GM12878 (cell line): Measurements from ENCODE around the gene SIPA1. TPM values are rescaled to one million over a fixed set of nuclear protein-coding genes. Genes with fewer than 3 reads are reported as not detected.
A peak's percentile ranks its signal among the peaks of the same experiment; 100 is the strongest.

Experiments used
- EP300 ChIP-seq, 2 experiments: fragments of 150-350 bp in 1 of 2; IDR thresholded peaks; 2 replicates each; pipeline ENCODE4 v1.6.1; 2011 to 2012; ENCODE audit warnings: low read depth in 2 of 2, low read length in 2 of 2, borderline replicate concordance in 1 of 2, improper control_type of control experiment in 1 of 2, inconsistent platforms in 1 of 2; ENCODE audit not compliant: control insufficient read depth in 1 of 2
- MEF2B ChIP-seq: fragments of 450-650 bp; IDR thresholded peaks from 2 replicates; pipeline ENCODE4 v1.6.1; 2018; ENCODE audit warnings: mild to moderate bottlenecking, moderate library complexity; ENCODE audit not compliant: partially characterized antibody, poor library complexity, severe bottlenecking
- NBN ChIP-seq: fragments of 450-650 bp; IDR thresholded peaks from 2 replicates; pipeline ENCODE4 v1.6.1; 2016
- NFYB ChIP-seq: IDR thresholded peaks from 2 replicates; pipeline ENCODE4 v1.6.1; 2011; ENCODE audit warnings: low read depth, mild to moderate bottlenecking, low read length, improper control_type of control experiment, moderate library complexity; ENCODE audit not compliant: insufficient read depth
- polyA plus RNA-seq, 11 experiments: library from polyadenylated mRNA; depleted of rRNA in 4 of 11; unstranded in 6 of 11; stranded (reverse) in 5 of 11; fragments of >200 nt; fragmentation: Nextera tagmentation in 4 of 11; fragmentation: Illumina TruSeq in 1 of 11; extraction: Ambion mirVana in 4 of 11; extraction: Trizol in 1 of 11; gene quantifications; 1 replicate in 1 of 11; 2 replicates in 10 of 11; pipeline versions ENCODE4 v1.2.1 to v1.2.3, GENCODE V29; 2011 to 2016; ENCODE audit warnings: inconsistent platforms in 2 of 11, missing spikeins in 2 of 11, low read depth in 1 of 11
- total RNA-seq, 4 experiments: library from RNA; depleted of rRNA in 3 of 4; stranded (reverse); fragments of >200 nt in 3 of 4; fragmentation: Illumina TruSeq in 1 of 4; extraction: Trizol in 1 of 4; gene quantifications; 2 replicates each; pipeline versions ENCODE4 v1.2.1 to v1.2.3, GENCODE V29; 2013 to 2021
- TF ChIP-seq, protein P1 (sequence below): IDR thresholded peaks from 2 replicates; pipeline ENCODE4 v1.6.1; 2011; ENCODE audit warnings: low read depth, low read length, improper control_type of control experiment, borderline replicate concordance
- TF ChIP-seq, protein P2 (sequence below): fragments of 450-650 bp; formaldehyde crosslinking; IDR thresholded peaks from 2 replicates; pipeline ENCODE4 v1.4.0; 2020; ENCODE audit warnings: mild to moderate bottlenecking, moderate library complexity

The SIPA1 gene
- total and polyA plus RNA-seq, 10 of the 15 experiments (the other 5 are each of a cell fraction or from before 2014, with no cell fraction given): 1.0 to 139 (median 33.4) TPM

DNA sequence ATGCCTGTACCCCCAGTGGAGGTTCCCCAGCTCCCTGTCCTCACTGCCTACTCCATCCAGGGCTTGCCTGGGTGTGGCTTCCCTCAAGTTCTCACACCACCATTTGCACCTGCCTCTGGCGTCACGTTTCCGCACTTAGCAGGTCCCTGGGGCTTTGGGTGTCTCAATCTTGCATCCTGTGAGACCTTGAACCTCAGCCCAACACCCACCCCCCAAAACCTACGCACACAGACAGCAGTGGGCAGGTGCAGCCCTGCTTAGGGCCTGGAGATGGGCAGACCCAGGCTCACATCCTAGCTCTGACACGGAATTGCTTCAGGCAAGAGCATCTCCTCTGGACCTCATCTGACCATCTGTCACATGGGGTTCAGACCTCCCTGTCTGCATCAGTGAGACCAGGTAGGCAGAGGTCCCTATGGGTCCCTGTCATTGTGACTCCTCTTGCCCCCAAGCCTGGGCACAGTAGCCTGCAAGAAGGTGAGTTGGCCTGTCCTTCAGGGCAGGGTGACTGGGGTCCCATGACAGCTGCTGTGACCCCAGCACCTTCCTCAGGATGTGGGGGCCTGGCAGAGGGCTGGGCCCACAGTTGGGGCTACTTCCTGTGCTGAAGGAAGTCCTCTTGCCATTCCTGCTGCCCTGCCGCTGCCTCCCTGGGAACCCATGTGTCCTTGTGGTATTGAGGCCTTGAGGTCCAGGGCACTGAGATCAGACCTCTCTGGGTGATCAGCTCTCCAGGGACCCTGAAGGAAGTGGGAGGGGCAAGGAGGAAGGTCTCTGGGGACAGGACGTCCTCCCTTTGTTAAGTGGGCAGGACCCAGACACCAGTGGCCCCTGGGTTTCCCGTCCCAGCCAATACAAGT, 2.0 kb downstream of the SIPA1 start (continued):
- TF ChIP-seq, protein P1, sequence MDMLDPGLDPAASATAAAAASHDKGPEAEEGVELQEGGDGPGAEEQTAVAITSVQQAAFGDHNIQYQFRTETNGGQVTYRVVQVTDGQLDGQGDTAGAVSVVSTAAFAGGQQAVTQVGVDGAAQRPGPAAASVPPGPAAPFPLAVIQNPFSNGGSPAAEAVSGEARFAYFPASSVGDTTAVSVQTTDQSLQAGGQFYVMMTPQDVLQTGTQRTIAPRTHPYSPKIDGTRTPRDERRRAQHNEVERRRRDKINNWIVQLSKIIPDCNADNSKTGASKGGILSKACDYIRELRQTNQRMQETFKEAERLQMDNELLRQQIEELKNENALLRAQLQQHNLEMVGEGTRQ: no peak
- TF ChIP-seq, protein P2, sequence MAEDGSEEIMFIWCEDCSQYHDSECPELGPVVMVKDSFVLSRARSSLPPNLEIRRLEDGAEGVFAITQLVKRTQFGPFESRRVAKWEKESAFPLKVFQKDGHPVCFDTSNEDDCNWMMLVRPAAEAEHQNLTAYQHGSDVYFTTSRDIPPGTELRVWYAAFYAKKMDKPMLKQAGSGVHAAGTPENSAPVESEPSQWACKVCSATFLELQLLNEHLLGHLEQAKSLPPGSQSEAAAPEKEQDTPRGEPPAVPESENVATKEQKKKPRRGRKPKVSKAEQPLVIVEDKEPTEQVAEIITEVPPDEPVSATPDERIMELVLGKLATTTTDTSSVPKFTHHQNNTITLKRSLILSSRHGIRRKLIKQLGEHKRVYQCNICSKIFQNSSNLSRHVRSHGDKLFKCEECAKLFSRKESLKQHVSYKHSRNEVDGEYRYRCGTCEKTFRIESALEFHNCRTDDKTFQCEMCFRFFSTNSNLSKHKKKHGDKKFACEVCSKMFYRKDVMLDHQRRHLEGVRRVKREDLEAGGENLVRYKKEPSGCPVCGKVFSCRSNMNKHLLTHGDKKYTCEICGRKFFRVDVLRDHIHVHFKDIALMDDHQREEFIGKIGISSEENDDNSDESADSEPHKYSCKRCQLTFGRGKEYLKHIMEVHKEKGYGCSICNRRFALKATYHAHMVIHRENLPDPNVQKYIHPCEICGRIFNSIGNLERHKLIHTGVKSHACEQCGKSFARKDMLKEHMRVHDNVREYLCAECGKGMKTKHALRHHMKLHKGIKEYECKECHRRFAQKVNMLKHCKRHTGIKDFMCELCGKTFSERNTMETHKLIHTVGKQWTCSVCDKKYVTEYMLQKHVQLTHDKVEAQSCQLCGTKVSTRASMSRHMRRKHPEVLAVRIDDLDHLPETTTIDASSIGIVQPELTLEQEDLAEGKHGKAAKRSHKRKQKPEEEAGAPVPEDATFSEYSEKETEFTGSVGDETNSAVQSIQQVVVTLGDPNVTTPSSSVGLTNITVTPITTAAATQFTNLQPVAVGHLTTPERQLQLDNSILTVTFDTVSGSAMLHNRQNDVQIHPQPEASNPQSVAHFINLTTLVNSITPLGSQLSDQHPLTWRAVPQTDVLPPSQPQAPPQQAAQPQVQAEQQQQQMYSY (CRISPR knock-in tag): no peak
- peak; percentile 98 for TF ChIP-seq MEF2B
- peak; percentile 93 for TF ChIP-seq NBN
- TF ChIP-seq EP300 (IDR thresholded peaks at IDR 0.05; ENCODE audit: borderline replicate concordance in 1 of 2, control insufficient read depth in 1 of 2, low read depth in 2 of 2, low read length in 2 of 2): peak; percentile 92 to 96
- no peak for TF ChIP-seq NFYB
